GM06990 (cell line): ENCODE measurements around the gene SCAF8.

Experiments
- DNase-seq: peaks from one replicate; pipeline ENCODE4 v3.0.0-alpha.2; 2011; ENCODE audit not compliant: insufficient read length; ENCODE audit errors: extremely low read depth
- H3K27me3 ChIP-seq: replicated peaks from 2 replicates; pipeline ENCODE4 v1.6.0; 2011; ENCODE audit warnings: low read length; ENCODE audit not compliant: control insufficient read depth, insufficient read depth
- H3K36me3 ChIP-seq: 2 replicates; pipeline ENCODE4 v1.5.1; 2011; ENCODE audit warnings: low read length; ENCODE audit not compliant: control insufficient read depth, insufficient read depth
- H3K4me3 ChIP-seq: replicated peaks from 2 replicates; pipeline ENCODE4 v1.5.1; 2011; ENCODE audit warnings: low read depth, mild to moderate bottlenecking, control low read depth, low read length
- CTCF ChIP-seq: IDR thresholded peaks from 2 replicates; pipeline ENCODE4 v1.5.1; 2011; ENCODE audit warnings: low read length, control low read depth, mild to moderate bottlenecking, inconsistent platforms; ENCODE audit not compliant: insufficient read depth, poor library complexity, severe bottlenecking

Gene SCAF8

GRCh38 chr6:154835307-154835706, 102.1 kb downstream of the SCAF8 start:
- no peak for DNase-seq
- Histone ChIP-seq H3K4me3 (no peak overlapping the region), H3K27me3 (no peaks in the 10 kb centered on the region), H3K36me3 (no peaks in the 10 kb centered on the region; the same call in 1 of the 2 replicates)
- TF ChIP-seq CTCF = no peak

- Histone ChIP-seq H3K4me3 (no peak overlapping the region), H3K27me3 (no peaks in the 10 kb centered on the region), H3K36me3 (no peaks in the 10 kb centered on the region; the same call in 1 of the 2 replicates)
- no peak for DNase-seq
- no peak for TF ChIP-seq CTCF
Observed at GRCh38 chr6:154839546-154839945, 106.3 kb downstream of the SCAF8 start.

DNA sequence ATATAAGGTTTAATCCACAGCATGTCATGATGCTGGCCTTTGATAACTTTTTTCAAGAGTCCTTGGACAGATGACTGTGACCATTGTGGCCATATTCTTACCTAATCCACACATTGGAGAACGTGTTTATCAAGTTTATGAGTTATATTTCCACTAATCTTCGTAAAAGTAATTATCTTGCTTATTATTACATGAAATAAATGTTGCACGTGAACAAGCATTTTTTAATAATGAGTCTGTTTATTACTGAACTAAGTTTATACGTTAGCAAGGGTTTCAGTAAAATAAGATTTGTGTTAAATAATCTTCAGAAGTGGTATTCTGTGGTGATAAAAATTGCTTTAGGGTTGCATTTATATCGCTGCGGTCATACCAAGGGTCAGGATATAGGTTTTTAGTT, 107.1 kb downstream of the SCAF8 start:
- H3K4me3 ChIP-seq = no peak overlapping the region
- H3K36me3 ChIP-seq = no peaks in the 10 kb centered on the region; the same call in 1 of the 2 replicates

DNA sequence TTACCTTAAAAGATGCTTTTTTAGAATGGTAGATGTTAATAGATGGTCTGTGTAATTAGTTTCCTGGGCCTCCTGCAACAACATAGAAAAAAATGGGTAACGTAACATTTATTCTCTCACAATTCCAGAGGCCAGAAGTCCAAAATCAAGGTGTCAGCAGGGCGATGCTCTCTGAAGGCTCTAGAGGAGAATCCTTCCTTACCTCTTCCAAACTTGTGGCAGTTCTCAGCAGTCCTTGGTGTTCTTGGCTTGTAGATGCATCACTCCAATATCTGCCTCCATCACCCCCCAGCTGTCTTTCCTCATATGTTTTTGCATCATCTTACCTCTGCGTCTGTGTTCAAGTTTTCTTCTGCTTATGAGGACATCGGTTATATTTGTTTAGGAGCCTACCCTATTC, 107.9 kb downstream of the SCAF8 start:
- TF ChIP-seq CTCF = no peak
- Histone ChIP-seq H3K36me3 (no peaks in the 10 kb centered on the region; the same call in 1 of the 2 replicates), H3K4me3 (no peak overlapping the region), H3K27me3 (no peaks in the 10 kb centered on the region)
- DNase-seq = no peak

More for the DNA sequence above, 107.1 kb downstream of the SCAF8 start:
- no peaks in the 10 kb centered on the region for H3K27me3 ChIP-seq
- no peak for TF ChIP-seq CTCF
- DNase-seq = no peak

GRCh38 chr6:154842833-154843232, 109.6 kb downstream of the SCAF8 start:
- DNase-seq = no peak
- H3K27me3 ChIP-seq = no peaks in the 10 kb centered on the region
- no peak for TF ChIP-seq CTCF

DNA sequence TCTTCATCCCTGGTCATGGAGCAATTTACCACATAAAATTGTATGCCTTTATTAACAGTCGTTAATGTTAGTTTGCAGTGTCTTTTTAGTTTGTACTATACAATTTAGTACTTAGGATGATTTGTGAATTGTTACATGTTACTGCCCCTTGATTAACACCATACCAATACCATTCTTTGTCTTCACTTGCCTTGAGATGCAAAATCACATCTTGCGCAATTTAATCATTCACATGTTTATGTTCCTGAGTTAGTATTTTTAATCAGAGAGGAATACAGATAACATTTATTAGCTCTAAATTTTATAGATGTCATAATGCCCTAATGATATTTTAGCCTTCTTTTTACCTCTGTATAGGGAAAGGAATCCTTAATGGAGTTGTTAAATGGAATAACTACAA, 114.1 kb downstream of the SCAF8 start:
- no peak for TF ChIP-seq CTCF
- H3K36me3 ChIP-seq = no peaks in the 10 kb centered on the region; the same call in none of the 2 replicates
- H3K27me3 ChIP-seq = no peaks in the 10 kb centered on the region
- H3K4me3 ChIP-seq = no peak overlapping the region
- DNase-seq = no peak

More at GRCh38 chr6:154842833-154843232, 109.6 kb downstream of the SCAF8 start:
- Histone ChIP-seq H3K4me3 (no peak overlapping the region), H3K36me3 (no peaks in the 10 kb centered on the region; the same call in 1 of the 2 replicates)
